WI38 (cell line): ENCODE measurements around the gene CCNY.
"Not testable (repeated sequence)": the region's sequence is repeated elsewhere in the genome, so short reads cannot be mapped to it uniquely, and the experiment has no call there.

ENCODE experiments used
- H3K4me3 ChIP-seq: 2 replicates; pipeline ENCODE4 v1.5.1; 2011; ENCODE audit warnings: low read depth, mild to moderate bottlenecking, control low read depth, low read length
- CTCF ChIP-seq: IDR thresholded peaks from 2 replicates; pipeline ENCODE4 v1.5.1; 2012; ENCODE audit warnings: low read depth, mild to moderate bottlenecking, control low read depth, low read length

CCNY gene

GRCh38 chr10:35506741-35507140 lies 170.4 kb downstream of the CCNY start:
- H3K4me3 ChIP-seq, result no peak overlapping the region
- no peak for TF ChIP-seq CTCF

- TF ChIP-seq CTCF, result no peak
Observed at GRCh38 chr10:35507519-35508109, 171.3 kb downstream of the CCNY start.

GRCh38 chr10:35508647-35509046 lies 172.3 kb downstream of the CCNY start:
- no peak for TF ChIP-seq CTCF
- H3K4me3 ChIP-seq, result no peak overlapping the region

More at GRCh38 chr10:35507519-35508109, 171.3 kb downstream of the CCNY start:
- no peak overlapping the region for H3K4me3 ChIP-seq

- no peak overlapping the region for H3K4me3 ChIP-seq
- TF ChIP-seq CTCF, result no peak
Observed at GRCh38 chr10:35510891-35511290, 174.6 kb downstream of the CCNY start.

GRCh38 chr10:35511647-35512046 lies 175.3 kb downstream of the CCNY start:
- no peak overlapping the region for H3K4me3 ChIP-seq
- no peak for TF ChIP-seq CTCF

- H3K4me3 ChIP-seq, result no peak overlapping the region
- TF ChIP-seq CTCF, result no peak
Observed at GRCh38 chr10:35516102-35516670, 179.9 kb downstream of the CCNY start.

- H3K4me3 ChIP-seq, result no peak overlapping the region
- TF ChIP-seq CTCF, result no peak
Observed at GRCh38 chr10:35517431-35518181, 181.3 kb downstream of the CCNY start.

- not testable (repeated sequence) for H3K4me3 ChIP-seq
Observed at GRCh38 chr10:35518187-35518586, 181.9 kb downstream of the CCNY start.
